Measurements from ENCODE around the gene KIF1B. TPM values are rescaled to one million over a fixed set of nuclear protein-coding genes. Genes with fewer than 3 reads are reported as not detected.
A peak's percentile ranks its signal among the peaks of the same experiment; 100 is the strongest.

KIF1B gene
- total RNA-seq, 1 experiment from 2014 or later: 70.1 TPM

- CTCF ChIA-PET: no interaction called here
- H3K9me3 Mint-ChIP-seq: peaks cover 12% of the 10 kb centered on the region
- peaks cover 18% of the 10 kb centered on the region for H3K36me3 Mint-ChIP-seq
- POLR2A ChIA-PET: no interaction called here
- TF ChIP-seq CREB1 (CRISPR knock-in tag; IDR thresholded peaks at IDR 0.05): no peak
- peak; percentile 77; the same call in 1 of the 2 replicates for TF ChIP-seq ZNF121 (CRISPR knock-in tag; IDR thresholded peaks at IDR 0.05)
- no peak for TF ChIP-seq E2F4 (CRISPR knock-in tag; IDR thresholded peaks at IDR 0.05; ENCODE audit: borderline replicate concordance, low read depth)
- no peak for TF ChIP-seq GTF2I (CRISPR knock-in tag; conservative IDR thresholded peaks at IDR 0.05)
- no peak overlapping the region for H3K27ac Mint-ChIP-seq
- ATAC-seq: no peak
- no peak for DNase-seq (ENCODE audit: low spot score)
- H3K4me1 Mint-ChIP-seq: no peaks in the 10 kb centered on the region
- H3K4me3 Mint-ChIP-seq: no peak overlapping the region
- no peaks in the 10 kb centered on the region for H3K27me3 Mint-ChIP-seq (ENCODE audit: low read depth)
Measured at GRCh38 chr1:10249808-10250457, 39.6 kb downstream of the KIF1B start.

DNA sequence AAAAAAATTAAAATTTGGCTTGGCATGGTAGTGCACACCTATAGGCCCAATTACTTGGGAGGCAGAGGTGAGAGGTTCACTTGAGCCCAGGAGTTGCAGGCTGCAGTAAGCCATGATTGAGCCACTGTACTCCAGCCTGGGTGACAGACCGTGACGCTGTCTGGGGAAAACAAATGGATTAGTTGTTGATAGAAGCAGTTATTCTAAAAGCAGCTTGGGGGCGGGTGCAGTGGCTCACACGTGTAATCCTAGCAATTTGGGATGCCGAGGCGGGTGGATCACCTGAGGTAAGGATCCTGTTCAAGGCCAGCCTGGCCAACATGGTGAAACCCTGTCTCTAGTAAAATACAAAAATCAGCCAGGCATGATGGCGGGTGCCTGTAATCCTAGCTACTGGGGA, 40.3 kb downstream of the KIF1B start:
- peaks cover 18% of the 10 kb centered on the region for H3K36me3 Mint-ChIP-seq
- H3K27me3 Mint-ChIP-seq (ENCODE audit: low read depth): no peaks in the 10 kb centered on the region
- no peaks in the 10 kb centered on the region for H3K4me1 Mint-ChIP-seq
- H3K27ac Mint-ChIP-seq: no peak overlapping the region
- ChIA-PET POLR2A (interaction anchor here (0.6 kb wide), 1 partner anchor 282 kb away, joined by 3 read pairs; no protein-coding TSS in a partner anchor), CTCF (interaction anchor here (0.6 to 1.3 kb wide), 2 partner anchors 24 to 41 kb away, joined by 3 read pairs; no protein-coding TSS in a partner anchor)
- no peak overlapping the region for H3K4me3 Mint-ChIP-seq
- peaks cover 12% of the 10 kb centered on the region for H3K9me3 Mint-ChIP-seq
- ATAC-seq (no peak), DNase-seq (ENCODE audit: low spot score) (no peak)
- TF ChIP-seq, protein P1, sequence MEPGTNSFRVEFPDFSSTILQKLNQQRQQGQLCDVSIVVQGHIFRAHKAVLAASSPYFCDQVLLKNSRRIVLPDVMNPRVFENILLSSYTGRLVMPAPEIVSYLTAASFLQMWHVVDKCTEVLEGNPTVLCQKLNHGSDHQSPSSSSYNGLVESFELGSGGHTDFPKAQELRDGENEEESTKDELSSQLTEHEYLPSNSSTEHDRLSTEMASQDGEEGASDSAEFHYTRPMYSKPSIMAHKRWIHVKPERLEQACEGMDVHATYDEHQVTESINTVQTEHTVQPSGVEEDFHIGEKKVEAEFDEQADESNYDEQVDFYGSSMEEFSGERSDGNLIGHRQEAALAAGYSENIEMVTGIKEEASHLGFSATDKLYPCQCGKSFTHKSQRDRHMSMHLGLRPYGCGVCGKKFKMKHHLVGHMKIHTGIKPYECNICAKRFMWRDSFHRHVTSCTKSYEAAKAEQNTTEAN (CRISPR knock-in tag; IDR thresholded peaks at IDR 0.05): no peak
- TF ChIP-seq ELF4 (CRISPR knock-in tag; IDR thresholded peaks at IDR 0.05; ENCODE audit: low read depth) (no peak), SOX15 (CRISPR knock-in tag; IDR thresholded peaks at IDR 0.05) (no peak), ATF2 (CRISPR knock-in tag; IDR thresholded peaks at IDR 0.05; ENCODE audit: borderline replicate concordance, low read depth) (no peak), ZNF232 (CRISPR knock-in tag; IDR thresholded peaks at IDR 0.05) (no peak), SMAD3 (CRISPR knock-in tag; IDR thresholded peaks at IDR 0.05; ENCODE audit: borderline replicate concordance) (no peak), NR3C1 (CRISPR knock-in tag; conservative IDR thresholded peaks at IDR 0.05; ENCODE audit: low read depth) (no peak), PRRX2 (CRISPR knock-in tag; IDR thresholded peaks at IDR 0.05) (no peak), ZNF317 (CRISPR knock-in tag; IDR thresholded peaks at IDR 0.05; ENCODE audit: borderline replicate concordance, low read depth) (no peak)
- TF ChIP-seq, protein P2, sequence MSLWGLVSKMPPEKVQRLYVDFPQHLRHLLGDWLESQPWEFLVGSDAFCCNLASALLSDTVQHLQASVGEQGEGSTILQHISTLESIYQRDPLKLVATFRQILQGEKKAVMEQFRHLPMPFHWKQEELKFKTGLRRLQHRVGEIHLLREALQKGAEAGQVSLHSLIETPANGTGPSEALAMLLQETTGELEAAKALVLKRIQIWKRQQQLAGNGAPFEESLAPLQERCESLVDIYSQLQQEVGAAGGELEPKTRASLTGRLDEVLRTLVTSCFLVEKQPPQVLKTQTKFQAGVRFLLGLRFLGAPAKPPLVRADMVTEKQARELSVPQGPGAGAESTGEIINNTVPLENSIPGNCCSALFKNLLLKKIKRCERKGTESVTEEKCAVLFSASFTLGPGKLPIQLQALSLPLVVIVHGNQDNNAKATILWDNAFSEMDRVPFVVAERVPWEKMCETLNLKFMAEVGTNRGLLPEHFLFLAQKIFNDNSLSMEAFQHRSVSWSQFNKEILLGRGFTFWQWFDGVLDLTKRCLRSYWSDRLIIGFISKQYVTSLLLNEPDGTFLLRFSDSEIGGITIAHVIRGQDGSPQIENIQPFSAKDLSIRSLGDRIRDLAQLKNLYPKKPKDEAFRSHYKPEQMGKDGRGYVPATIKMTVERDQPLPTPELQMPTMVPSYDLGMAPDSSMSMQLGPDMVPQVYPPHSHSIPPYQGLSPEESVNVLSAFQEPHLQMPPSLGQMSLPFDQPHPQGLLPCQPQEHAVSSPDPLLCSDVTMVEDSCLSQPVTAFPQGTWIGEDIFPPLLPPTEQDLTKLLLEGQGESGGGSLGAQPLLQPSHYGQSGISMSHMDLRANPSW (CRISPR knock-in tag; conservative IDR thresholded peaks at IDR 0.05; ENCODE audit: low read depth): no peak
- TF ChIP-seq, protein P3, sequence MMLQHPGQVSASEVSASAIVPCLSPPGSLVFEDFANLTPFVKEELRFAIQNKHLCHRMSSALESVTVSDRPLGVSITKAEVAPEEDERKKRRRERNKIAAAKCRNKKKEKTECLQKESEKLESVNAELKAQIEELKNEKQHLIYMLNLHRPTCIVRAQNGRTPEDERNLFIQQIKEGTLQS (CRISPR knock-in tag; conservative IDR thresholded peaks at IDR 0.05): no peak
- TF ChIP-seq, protein P4, sequence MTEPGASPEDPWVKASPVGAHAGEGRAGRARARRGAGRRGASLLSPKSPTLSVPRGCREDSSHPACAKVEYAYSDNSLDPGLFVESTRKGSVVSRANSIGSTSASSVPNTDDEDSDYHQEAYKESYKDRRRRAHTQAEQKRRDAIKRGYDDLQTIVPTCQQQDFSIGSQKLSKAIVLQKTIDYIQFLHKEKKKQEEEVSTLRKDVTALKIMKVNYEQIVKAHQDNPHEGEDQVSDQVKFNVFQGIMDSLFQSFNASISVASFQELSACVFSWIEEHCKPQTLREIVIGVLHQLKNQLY (CRISPR knock-in tag; IDR thresholded peaks at IDR 0.05): no peak
- TF ChIP-seq, protein P5, sequence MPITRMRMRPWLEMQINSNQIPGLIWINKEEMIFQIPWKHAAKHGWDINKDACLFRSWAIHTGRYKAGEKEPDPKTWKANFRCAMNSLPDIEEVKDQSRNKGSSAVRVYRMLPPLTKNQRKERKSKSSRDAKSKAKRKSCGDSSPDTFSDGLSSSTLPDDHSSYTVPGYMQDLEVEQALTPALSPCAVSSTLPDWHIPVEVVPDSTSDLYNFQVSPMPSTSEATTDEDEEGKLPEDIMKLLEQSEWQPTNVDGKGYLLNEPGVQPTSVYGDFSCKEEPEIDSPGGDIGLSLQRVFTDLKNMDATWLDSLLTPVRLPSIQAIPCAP (CRISPR knock-in tag; IDR thresholded peaks at IDR 0.05): no peak
- TF ChIP-seq, protein P6, sequence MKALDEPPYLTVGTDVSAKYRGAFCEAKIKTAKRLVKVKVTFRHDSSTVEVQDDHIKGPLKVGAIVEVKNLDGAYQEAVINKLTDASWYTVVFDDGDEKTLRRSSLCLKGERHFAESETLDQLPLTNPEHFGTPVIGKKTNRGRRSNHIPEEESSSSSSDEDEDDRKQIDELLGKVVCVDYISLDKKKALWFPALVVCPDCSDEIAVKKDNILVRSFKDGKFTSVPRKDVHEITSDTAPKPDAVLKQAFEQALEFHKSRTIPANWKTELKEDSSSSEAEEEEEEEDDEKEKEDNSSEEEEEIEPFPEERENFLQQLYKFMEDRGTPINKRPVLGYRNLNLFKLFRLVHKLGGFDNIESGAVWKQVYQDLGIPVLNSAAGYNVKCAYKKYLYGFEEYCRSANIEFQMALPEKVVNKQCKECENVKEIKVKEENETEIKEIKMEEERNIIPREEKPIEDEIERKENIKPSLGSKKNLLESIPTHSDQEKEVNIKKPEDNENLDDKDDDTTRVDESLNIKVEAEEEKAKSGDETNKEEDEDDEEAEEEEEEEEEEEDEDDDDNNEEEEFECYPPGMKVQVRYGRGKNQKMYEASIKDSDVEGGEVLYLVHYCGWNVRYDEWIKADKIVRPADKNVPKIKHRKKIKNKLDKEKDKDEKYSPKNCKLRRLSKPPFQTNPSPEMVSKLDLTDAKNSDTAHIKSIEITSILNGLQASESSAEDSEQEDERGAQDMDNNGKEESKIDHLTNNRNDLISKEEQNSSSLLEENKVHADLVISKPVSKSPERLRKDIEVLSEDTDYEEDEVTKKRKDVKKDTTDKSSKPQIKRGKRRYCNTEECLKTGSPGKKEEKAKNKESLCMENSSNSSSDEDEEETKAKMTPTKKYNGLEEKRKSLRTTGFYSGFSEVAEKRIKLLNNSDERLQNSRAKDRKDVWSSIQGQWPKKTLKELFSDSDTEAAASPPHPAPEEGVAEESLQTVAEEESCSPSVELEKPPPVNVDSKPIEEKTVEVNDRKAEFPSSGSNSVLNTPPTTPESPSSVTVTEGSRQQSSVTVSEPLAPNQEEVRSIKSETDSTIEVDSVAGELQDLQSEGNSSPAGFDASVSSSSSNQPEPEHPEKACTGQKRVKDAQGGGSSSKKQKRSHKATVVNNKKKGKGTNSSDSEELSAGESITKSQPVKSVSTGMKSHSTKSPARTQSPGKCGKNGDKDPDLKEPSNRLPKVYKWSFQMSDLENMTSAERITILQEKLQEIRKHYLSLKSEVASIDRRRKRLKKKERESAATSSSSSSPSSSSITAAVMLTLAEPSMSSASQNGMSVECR (CRISPR knock-in tag; IDR thresholded peaks at IDR 0.05; ENCODE audit: borderline replicate concordance): no peak
